Panc1 (cell line): ENCODE data around the gene ISLR. TPM values are rescaled to one million over a fixed set of nuclear protein-coding genes. Genes with fewer than 3 reads are reported as not detected.

Experiments used
- ATAC-seq: fragments of 200-7000 bp; cut with Tn5 transposase; 2 replicates; pipeline ENCODE4 v1.9.1; 2020; ENCODE audit warnings: mild to moderate bottlenecking, moderate library complexity
- BruUV-seq: library from RNA; stranded (reverse); fragments of 400-500 nt; replicated peaks from 2 replicates; lab custom pipeline; 2021; lab: Mats Ljungman, UMichigan
- CTCF ChIA-PET: fragments of 300-600 bp; sonication (Branson Sonifier 250); formaldehyde crosslinking; loops from one replicate; lab custom pipeline; 2022; ENCODE audit warnings: antibody characterized with exemption; lab: Charles Lee
- POLR2A ChIA-PET: fragments of 300-600 bp; sonication (Branson Sonifier 250); formaldehyde crosslinking; loops from one replicate; lab custom pipeline; 2022; ENCODE audit warnings: antibody characterized with exemption; lab: Charles Lee
- DNase-seq: peaks from one replicate; pipeline ENCODE4 v3.0.0-alpha.2; 2010; ENCODE audit warnings: low read depth, low spot score
- H3K27ac ChIP-seq: 2 replicates; pipeline ENCODE4 v1.5.1; 2011; ENCODE audit warnings: mild to moderate bottlenecking, low read length, inconsistent platforms
- H3K27me3 ChIP-seq: fragments of 200-500 bp; sonication (Bioruptor generic); 2 replicates; pipeline ENCODE4 v1.6.0; 2014; ENCODE audit warnings: low read length, inconsistent platforms; ENCODE audit not compliant: control insufficient read depth, insufficient read depth
- H3K36me3 ChIP-seq: fragments of 200-500 bp; sonication (Bioruptor generic); 2 replicates; pipeline ENCODE4 v1.5.1; 2014; ENCODE audit warnings: inconsistent platforms, mild to moderate bottlenecking, low read length, moderate library complexity; ENCODE audit not compliant: control insufficient read depth, insufficient read depth
- H3K4me1 ChIP-seq: 2 replicates; pipeline ENCODE4 v1.5.1; 2011; ENCODE audit warnings: inconsistent platforms, mild to moderate bottlenecking, low read length, moderate library complexity; ENCODE audit not compliant: control insufficient read depth, insufficient read depth
- H3K4me3 ChIP-seq, 2 experiments: 2 replicates each; pipeline ENCODE4 v1.5.1; 2011 to 2012; ENCODE audit warnings: low read depth in 2 of 2, low read length in 2 of 2, mild to moderate bottlenecking in 2 of 2, inconsistent platforms in 1 of 2, moderate library complexity in 1 of 2
- H3K9me3 ChIP-seq: fragments of 200-500 bp; sonication (Bioruptor generic); 2 replicates; pipeline ENCODE4 v1.5.1; 2014; ENCODE audit warnings: low read depth, mild to moderate bottlenecking, inconsistent platforms, low read length, moderate library complexity; ENCODE audit not compliant: control insufficient read depth, insufficient read depth
- POLR2AphosphoS5 ChIP-seq: IDR thresholded peaks from 2 replicates; pipeline ENCODE4 v1.6.1; 2012; ENCODE audit warnings: mild to moderate bottlenecking, low read depth, low read length, moderate library complexity
- SIN3A ChIP-seq: IDR thresholded peaks from 2 replicates; pipeline ENCODE4 v1.6.1; 2012; ENCODE audit warnings: low read depth, mild to moderate bottlenecking, low read length, moderate library complexity, borderline replicate concordance; ENCODE audit not compliant: insufficient read depth
- TCF7L2 ChIP-seq: IDR thresholded peaks from 2 replicates; pipeline ENCODE4 v1.6.1; 2011; ENCODE audit warnings: mild to moderate bottlenecking, low read depth, low read length, inconsistent platforms
- in situ Hi-C: cut with HindIII; loops from 2 replicates; pipeline ENCODE4 v1.10.0; 2016; ENCODE audit warnings: low sequenced_read_pairs, low pct_unique_long_range_greater_than_20kb
- intact Hi-C: fragments of 100-400 bp; cut with micrococcal nuclease; formaldehyde crosslinking; loops from one replicate; pipeline ENCODE4 v1.10.0; 2022; ENCODE audit not compliant: unreplicated experiment
- total RNA-seq: library from RNA; stranded (reverse); gene quantifications from one replicate; pipeline ENCODE4 v1.2.1, GENCODE V29; 2021; ENCODE audit not compliant: unreplicated experiment
- TF ChIP-seq, protein P1 (sequence below), 2 experiments: IDR thresholded peaks; 2 replicates each; pipeline ENCODE4 v1.6.1; 2011 to 2012; ENCODE audit warnings: low read depth in 2 of 2, control low read depth in 1 of 2, low read length in 1 of 2, mild to moderate bottlenecking in 1 of 2, moderate library complexity in 1 of 2; ENCODE audit not compliant: insufficient read depth in 1 of 2
- TF ChIP-seq, protein P2 (sequence below): fragments of 450-650 bp; IDR thresholded peaks from 2 replicates; pipeline ENCODE4 v1.5.1; 2017; ENCODE audit warnings: mild to moderate bottlenecking

ISLR gene
- total RNA-seq, 1 experiment from 2014 or later = 0.28 TPM

DNA sequence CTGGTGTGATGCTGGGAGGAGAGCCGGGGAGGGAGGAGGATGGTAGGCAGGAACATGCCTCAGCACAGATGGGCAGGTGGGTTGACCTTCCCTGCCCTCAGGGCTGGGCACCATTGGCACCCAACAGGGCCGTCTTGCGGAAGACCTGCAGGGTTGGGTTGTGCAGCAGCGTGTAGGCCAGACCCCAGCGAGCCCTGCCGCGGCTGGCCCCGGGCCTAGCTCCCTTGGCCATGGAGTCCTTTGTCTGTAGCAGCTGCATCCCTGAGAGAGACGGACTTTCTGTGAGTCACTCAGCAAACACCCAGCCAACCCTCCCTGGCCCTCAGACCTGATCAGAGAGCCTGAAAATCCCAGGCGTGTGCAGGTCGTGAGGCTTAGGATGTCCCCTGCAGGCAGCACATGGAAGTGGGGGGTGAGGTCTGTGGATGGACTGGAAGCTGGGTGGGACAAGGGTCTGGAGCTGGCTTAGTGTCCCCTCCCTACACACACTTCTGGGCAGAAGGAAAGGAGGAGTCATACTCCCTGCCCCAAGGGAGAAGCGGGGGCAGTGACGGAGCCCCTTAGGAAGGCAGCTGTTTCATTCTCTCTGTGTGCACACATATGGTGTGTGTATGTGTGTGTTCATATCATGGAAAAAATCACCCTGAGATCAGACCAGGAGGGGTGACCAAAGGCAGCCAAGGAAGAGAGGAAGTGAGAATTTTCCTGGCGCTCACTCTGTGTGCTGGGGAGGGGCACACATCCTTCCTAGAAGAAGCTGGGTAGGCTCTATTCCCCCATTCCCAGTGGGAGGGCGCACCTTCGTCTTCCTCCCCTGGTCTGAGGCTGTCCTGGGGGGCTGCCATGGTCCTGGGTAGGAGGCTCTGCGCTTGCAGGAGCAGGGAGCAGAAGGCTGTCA lies 6.7 kb downstream of the ISLR start:
- no peak overlapping the region for H3K4me3 ChIP-seq
- H3K4me1 ChIP-seq = peaks cover 13% of the 10 kb centered on the region
- DNase-seq (no peak), ATAC-seq (no peak)
- in situ Hi-C loops = no loop called here
- POLR2A ChIA-PET = no interaction called here
- CTCF ChIA-PET = no interaction called here
- no peak overlapping the region for H3K27ac ChIP-seq
- H3K36me3 ChIP-seq = no peaks in the 10 kb centered on the region
- H3K27me3 ChIP-seq = no peaks in the 10 kb centered on the region
- H3K9me3 ChIP-seq = no peaks in the 10 kb centered on the region
- BruUV-seq = no TSS peak
- TF ChIP-seq SIN3A (no peak), POLR2AphosphoS5 (no peak)
- TF ChIP-seq, protein P1, sequence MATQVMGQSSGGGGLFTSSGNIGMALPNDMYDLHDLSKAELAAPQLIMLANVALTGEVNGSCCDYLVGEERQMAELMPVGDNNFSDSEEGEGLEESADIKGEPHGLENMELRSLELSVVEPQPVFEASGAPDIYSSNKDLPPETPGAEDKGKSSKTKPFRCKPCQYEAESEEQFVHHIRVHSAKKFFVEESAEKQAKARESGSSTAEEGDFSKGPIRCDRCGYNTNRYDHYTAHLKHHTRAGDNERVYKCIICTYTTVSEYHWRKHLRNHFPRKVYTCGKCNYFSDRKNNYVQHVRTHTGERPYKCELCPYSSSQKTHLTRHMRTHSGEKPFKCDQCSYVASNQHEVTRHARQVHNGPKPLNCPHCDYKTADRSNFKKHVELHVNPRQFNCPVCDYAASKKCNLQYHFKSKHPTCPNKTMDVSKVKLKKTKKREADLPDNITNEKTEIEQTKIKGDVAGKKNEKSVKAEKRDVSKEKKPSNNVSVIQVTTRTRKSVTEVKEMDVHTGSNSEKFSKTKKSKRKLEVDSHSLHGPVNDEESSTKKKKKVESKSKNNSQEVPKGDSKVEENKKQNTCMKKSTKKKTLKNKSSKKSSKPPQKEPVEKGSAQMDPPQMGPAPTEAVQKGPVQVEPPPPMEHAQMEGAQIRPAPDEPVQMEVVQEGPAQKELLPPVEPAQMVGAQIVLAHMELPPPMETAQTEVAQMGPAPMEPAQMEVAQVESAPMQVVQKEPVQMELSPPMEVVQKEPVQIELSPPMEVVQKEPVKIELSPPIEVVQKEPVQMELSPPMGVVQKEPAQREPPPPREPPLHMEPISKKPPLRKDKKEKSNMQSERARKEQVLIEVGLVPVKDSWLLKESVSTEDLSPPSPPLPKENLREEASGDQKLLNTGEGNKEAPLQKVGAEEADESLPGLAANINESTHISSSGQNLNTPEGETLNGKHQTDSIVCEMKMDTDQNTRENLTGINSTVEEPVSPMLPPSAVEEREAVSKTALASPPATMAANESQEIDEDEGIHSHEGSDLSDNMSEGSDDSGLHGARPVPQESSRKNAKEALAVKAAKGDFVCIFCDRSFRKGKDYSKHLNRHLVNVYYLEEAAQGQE (IDR thresholded peaks at IDR 0.05; ENCODE audit: insufficient read depth in 1 of 2, low read depth in 2 of 2, low read length in 1 of 2) = no peak
- TF ChIP-seq, protein P2, sequence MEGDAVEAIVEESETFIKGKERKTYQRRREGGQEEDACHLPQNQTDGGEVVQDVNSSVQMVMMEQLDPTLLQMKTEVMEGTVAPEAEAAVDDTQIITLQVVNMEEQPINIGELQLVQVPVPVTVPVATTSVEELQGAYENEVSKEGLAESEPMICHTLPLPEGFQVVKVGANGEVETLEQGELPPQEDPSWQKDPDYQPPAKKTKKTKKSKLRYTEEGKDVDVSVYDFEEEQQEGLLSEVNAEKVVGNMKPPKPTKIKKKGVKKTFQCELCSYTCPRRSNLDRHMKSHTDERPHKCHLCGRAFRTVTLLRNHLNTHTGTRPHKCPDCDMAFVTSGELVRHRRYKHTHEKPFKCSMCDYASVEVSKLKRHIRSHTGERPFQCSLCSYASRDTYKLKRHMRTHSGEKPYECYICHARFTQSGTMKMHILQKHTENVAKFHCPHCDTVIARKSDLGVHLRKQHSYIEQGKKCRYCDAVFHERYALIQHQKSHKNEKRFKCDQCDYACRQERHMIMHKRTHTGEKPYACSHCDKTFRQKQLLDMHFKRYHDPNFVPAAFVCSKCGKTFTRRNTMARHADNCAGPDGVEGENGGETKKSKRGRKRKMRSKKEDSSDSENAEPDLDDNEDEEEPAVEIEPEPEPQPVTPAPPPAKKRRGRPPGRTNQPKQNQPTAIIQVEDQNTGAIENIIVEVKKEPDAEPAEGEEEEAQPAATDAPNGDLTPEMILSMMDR = no peak
- intact Hi-C loops = no loop called here

DNA sequence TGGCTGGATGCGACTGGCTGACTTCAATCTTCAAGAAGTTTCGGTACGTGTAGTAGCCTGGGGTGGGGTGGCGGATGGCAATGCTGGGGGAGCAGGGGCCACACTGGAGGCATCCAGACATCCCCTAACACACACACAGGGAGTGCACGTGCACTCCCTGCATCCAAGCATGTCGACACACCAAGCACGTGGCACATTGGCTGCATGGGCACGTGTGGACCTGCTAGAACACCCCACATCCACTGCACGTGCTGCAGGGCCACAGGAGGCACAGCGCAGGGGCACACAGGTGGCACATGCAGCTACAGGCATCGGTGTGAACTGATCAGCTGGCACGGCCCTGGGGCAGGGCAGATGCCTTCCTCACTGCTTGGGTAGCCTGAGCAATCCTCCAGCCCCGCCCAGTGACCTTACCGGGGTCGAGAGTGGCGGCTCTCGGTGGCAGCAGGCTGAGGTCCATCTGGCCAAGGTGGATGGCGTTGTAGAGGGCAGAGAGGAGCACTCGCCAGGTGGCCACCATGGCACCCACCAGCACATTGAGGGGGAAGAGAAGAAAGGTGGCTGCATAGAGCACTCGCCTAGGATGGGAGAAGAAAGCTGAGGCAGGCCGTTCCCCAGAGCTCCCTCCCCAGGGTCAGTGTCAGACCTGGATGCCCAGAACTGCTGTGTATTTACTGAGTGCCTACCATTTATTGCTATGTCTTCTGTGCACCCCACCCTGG lies 7.5 kb downstream of the ISLR start:
- ChIA-PET POLR2A (no interaction called here), CTCF (no interaction called here)
- H3K27ac ChIP-seq = no peak overlapping the region
- no peak for DNase-seq
- TF ChIP-seq, protein P2 = no peak
- TF ChIP-seq TCF7L2 (no peak), SIN3A (no peak), POLR2AphosphoS5 (no peak)
- TF ChIP-seq, protein P1 (IDR thresholded peaks at IDR 0.05; ENCODE audit: insufficient read depth in 1 of 2, low read depth in 2 of 2, low read length in 1 of 2) = no peak
- no peaks in the 10 kb centered on the region for H3K36me3 ChIP-seq
- ATAC-seq = no peak
- H3K4me3 ChIP-seq = no peak overlapping the region
- no peaks in the 10 kb centered on the region for H3K9me3 ChIP-seq
- H3K4me1 ChIP-seq = peaks cover 13% of the 10 kb centered on the region
- in situ Hi-C loops (no loop called here), intact Hi-C loops (no loop called here)
- H3K27me3 ChIP-seq = no peaks in the 10 kb centered on the region
- no TSS peak for BruUV-seq
